Upper lobe of left lung (tissue), 4 donors: ENCODE measurements around the gene EHD3.

ENCODE experiments used
- CTCF ChIP-seq, 6 experiments: fragments of 450-650 bp in 4 of 6; fragments of 200-600 bp in 2 of 6; sonication (generic) in 2 of 6; IDR thresholded peaks; one replicate each; pipeline ENCODE4 v1.5.1; 2016 to 2019; ENCODE audit warnings: antibody characterized with exemption in 6 of 6
- EP300 ChIP-seq, 4 donors: sonication (generic); formaldehyde crosslinking; IDR thresholded peaks; one replicate each; pipeline ENCODE4 v1.5.1; 2017; ENCODE audit warnings: antibody characterized with exemption in 4 of 4, control low read depth in 2 of 4
- POLR2A ChIP-seq, 4 donors: fragments of 450-650 bp; IDR thresholded peaks; one replicate each; pipeline ENCODE4 v1.5.1; 2016 to 2017; ENCODE audit warnings: antibody characterized with exemption in 4 of 4, mild to moderate bottlenecking in 2 of 4

DNA sequence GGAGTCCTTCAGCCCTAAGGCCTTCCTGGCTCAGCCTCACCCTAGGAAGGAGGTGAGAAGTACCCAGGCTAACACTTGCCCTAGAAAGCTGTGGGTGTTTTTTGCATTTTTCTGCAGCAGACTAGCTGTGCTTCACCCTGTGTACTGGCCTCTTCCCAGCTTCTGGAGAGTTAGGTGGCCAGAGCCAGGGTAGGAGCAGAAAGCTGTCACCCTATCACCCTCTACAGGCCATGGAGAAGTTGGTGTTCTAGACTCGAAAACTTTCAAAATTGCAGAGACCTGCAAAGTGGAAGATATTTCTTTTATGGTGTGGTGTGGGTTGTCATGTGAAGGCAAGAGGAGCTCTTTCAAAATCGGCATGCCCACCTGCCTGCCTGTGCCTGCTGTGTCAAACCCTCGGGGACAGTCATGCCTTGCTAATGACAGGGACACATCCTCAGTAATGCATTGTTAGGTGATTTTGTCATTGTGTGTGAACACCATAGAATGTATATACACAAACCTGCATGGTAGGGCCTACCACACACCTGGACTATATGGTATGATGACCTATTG lies 29.8 kb downstream of the EHD3 start:
- TF ChIP-seq CTCF (IDR thresholded peaks at IDR 0.05) (no peak), POLR2A (IDR thresholded peaks at IDR 0.05) (no peak), EP300 (IDR thresholded peaks at IDR 0.05) (no peak)
